Neural progenitor cell (in vitro differentiated cells): ENCODE data around the gene MED13L.

Source experiments
- EZH2phosphoT487 ChIP-seq: fragments of 200-600 bp; sonication (generic); IDR thresholded peaks from 2 replicates; pipeline ENCODE4 v1.6.1; 2017; ENCODE audit warnings: antibody characterized with exemption
- TF ChIP-seq, protein P1 (sequence below): fragments of 200-600 bp; sonication (generic); IDR thresholded peaks from 2 replicates; pipeline ENCODE4 v1.5.1; 2017; ENCODE audit warnings: antibody characterized with exemption, mild to moderate bottlenecking

DNA sequence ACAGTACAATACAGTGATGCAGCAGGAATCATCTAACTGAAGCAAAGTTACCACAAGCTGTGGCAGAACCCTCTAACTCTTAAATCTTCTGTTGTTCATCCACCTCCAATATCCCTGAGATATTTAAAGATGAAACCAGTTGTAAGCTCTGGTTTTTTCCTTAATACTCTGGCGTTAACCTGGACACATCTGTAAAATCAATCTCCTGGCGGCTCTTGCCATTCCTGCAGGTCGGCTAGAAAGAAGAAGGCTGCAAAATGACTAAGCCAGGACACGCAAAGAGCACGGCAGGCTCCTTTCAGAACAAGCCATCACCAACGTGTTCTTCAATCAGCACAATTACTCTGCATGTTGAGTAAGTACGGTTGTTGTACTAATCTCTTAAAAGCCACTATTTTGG, 309.3 kb downstream of the MED13L start:
- TF ChIP-seq, protein P1, sequence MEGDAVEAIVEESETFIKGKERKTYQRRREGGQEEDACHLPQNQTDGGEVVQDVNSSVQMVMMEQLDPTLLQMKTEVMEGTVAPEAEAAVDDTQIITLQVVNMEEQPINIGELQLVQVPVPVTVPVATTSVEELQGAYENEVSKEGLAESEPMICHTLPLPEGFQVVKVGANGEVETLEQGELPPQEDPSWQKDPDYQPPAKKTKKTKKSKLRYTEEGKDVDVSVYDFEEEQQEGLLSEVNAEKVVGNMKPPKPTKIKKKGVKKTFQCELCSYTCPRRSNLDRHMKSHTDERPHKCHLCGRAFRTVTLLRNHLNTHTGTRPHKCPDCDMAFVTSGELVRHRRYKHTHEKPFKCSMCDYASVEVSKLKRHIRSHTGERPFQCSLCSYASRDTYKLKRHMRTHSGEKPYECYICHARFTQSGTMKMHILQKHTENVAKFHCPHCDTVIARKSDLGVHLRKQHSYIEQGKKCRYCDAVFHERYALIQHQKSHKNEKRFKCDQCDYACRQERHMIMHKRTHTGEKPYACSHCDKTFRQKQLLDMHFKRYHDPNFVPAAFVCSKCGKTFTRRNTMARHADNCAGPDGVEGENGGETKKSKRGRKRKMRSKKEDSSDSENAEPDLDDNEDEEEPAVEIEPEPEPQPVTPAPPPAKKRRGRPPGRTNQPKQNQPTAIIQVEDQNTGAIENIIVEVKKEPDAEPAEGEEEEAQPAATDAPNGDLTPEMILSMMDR, result no peak
- no peak for TF ChIP-seq EZH2phosphoT487
